ENCODE results near the gene MYO16.

DNA sequence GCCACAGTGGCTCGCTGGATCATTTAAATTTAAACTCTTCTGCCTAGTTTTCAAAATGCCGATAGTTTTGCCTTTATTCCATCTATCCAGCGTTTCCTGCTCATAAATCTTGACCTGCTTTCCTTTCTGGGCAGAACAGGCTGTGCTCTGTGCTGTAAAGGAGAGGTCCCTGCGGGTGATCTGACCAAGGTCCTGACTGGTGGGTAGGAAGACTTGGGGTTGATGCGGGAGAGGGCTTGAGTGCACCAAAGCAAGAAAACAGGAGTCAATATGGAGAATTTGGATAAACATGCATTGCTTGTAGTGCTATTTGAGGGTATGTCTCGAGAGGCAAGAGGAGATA, 533.6 kb downstream of the MYO16 start:
- TF ChIP-seq, protein P1, sequence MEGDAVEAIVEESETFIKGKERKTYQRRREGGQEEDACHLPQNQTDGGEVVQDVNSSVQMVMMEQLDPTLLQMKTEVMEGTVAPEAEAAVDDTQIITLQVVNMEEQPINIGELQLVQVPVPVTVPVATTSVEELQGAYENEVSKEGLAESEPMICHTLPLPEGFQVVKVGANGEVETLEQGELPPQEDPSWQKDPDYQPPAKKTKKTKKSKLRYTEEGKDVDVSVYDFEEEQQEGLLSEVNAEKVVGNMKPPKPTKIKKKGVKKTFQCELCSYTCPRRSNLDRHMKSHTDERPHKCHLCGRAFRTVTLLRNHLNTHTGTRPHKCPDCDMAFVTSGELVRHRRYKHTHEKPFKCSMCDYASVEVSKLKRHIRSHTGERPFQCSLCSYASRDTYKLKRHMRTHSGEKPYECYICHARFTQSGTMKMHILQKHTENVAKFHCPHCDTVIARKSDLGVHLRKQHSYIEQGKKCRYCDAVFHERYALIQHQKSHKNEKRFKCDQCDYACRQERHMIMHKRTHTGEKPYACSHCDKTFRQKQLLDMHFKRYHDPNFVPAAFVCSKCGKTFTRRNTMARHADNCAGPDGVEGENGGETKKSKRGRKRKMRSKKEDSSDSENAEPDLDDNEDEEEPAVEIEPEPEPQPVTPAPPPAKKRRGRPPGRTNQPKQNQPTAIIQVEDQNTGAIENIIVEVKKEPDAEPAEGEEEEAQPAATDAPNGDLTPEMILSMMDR (IDR thresholded peaks at IDR 0.05; ENCODE audit: poor library complexity, severe bottlenecking): no peak
- TF ChIP-seq EZH2 (IDR thresholded peaks at IDR 0.05; ENCODE audit: borderline replicate concordance, insufficient read depth, low read length, poor library complexity, severe bottlenecking) (no peak), MXI1 (conservative IDR thresholded peaks at IDR 0.05; ENCODE audit: poor library complexity, severe bottlenecking) (no peak), POLR2AphosphoS5 (IDR thresholded peaks at IDR 0.05) (no peak), EP300 (conservative IDR thresholded peaks at IDR 0.05; ENCODE audit: poor library complexity, severe bottlenecking) (no peak)
- TF ChIP-seq, protein P2, sequence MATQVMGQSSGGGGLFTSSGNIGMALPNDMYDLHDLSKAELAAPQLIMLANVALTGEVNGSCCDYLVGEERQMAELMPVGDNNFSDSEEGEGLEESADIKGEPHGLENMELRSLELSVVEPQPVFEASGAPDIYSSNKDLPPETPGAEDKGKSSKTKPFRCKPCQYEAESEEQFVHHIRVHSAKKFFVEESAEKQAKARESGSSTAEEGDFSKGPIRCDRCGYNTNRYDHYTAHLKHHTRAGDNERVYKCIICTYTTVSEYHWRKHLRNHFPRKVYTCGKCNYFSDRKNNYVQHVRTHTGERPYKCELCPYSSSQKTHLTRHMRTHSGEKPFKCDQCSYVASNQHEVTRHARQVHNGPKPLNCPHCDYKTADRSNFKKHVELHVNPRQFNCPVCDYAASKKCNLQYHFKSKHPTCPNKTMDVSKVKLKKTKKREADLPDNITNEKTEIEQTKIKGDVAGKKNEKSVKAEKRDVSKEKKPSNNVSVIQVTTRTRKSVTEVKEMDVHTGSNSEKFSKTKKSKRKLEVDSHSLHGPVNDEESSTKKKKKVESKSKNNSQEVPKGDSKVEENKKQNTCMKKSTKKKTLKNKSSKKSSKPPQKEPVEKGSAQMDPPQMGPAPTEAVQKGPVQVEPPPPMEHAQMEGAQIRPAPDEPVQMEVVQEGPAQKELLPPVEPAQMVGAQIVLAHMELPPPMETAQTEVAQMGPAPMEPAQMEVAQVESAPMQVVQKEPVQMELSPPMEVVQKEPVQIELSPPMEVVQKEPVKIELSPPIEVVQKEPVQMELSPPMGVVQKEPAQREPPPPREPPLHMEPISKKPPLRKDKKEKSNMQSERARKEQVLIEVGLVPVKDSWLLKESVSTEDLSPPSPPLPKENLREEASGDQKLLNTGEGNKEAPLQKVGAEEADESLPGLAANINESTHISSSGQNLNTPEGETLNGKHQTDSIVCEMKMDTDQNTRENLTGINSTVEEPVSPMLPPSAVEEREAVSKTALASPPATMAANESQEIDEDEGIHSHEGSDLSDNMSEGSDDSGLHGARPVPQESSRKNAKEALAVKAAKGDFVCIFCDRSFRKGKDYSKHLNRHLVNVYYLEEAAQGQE (IDR thresholded peaks at IDR 0.05; ENCODE audit: borderline replicate concordance): no peak

All from neural cell (in vitro differentiated cells).